ENCODE data around the gene TUBGCP2. TPM values are rescaled to one million over a fixed set of nuclear protein-coding genes. Genes with fewer than 3 reads are reported as not detected.

Gene TUBGCP2
- total RNA-seq, 1 donor from 2014 or later = 66.7 TPM

DNA sequence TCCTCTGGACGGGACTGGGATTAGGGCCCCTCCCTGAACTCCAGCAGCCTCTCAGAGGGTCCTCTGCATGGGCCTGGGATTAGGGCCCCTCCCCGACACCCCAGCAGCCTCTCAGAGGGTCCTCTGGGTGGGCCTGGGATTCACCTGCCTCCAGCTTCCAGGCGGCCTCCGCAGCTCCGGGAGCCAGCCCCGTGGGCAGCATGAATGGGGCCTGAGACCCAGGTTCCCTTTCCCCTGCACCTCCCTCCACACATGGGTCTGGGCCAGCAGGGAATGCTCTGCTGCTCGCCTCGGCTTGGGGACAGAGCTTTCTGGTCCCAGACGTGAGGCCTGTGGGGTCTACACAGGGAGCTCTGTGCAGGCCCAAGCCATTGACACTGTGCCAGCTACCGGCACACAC is 5.5 kb downstream of the TUBGCP2 start:
- intact Hi-C loops (cut with micrococcal nuclease) = no loop called here
- peaks cover 49% of the 10 kb centered on the region for H3K36me3 Mint-ChIP-seq (ENCODE audit: low read depth)
- CTCF ChIA-PET = no interaction called here
- H3K9me3 Mint-ChIP-seq = no peaks in the 10 kb centered on the region
- POLR2A ChIA-PET = no interaction called here
- no peak overlapping the region for H3K27ac Mint-ChIP-seq
- H3K4me3 Mint-ChIP-seq = no peak overlapping the region
- DNase-seq (no peak), ATAC-seq (ENCODE audit: low read depth) (no peak)
- H3K27me3 Mint-ChIP-seq = no peaks in the 10 kb centered on the region
- peaks cover 35% of the 10 kb centered on the region for H3K4me1 Mint-ChIP-seq
- TF ChIP-seq, protein P1, sequence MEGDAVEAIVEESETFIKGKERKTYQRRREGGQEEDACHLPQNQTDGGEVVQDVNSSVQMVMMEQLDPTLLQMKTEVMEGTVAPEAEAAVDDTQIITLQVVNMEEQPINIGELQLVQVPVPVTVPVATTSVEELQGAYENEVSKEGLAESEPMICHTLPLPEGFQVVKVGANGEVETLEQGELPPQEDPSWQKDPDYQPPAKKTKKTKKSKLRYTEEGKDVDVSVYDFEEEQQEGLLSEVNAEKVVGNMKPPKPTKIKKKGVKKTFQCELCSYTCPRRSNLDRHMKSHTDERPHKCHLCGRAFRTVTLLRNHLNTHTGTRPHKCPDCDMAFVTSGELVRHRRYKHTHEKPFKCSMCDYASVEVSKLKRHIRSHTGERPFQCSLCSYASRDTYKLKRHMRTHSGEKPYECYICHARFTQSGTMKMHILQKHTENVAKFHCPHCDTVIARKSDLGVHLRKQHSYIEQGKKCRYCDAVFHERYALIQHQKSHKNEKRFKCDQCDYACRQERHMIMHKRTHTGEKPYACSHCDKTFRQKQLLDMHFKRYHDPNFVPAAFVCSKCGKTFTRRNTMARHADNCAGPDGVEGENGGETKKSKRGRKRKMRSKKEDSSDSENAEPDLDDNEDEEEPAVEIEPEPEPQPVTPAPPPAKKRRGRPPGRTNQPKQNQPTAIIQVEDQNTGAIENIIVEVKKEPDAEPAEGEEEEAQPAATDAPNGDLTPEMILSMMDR (IDR thresholded peaks at IDR 0.05) = no peak

DNA sequence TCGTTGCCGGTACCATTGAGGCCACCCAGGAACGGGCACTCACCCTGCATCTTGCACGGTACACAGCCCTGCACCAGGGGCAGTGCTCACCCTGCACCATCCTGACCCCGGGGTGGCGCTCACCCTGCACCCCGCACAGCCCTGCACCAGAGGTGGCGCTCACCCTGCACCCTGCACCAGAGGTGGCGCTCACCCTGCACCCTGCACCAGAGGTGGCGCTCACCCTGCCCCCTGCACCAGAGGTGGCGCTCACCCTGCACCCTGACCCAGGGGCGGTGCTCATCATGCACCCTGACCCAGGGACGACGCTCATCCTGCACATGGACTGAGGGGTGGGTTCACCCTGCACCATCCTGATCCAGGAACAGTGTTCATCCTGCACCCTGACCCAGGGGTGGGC is 6.4 kb downstream of the TUBGCP2 start:
- intact Hi-C loops (cut with micrococcal nuclease) = no loop called here
- no peaks in the 10 kb centered on the region for H3K9me3 Mint-ChIP-seq
- POLR2A ChIA-PET = interaction anchor here (0.6 kb wide), 1 partner anchor 34 kb away, joined by 4 read pairs; the partner anchor contains the start of gene CALY
- TF ChIP-seq, protein P1 (IDR thresholded peaks at IDR 0.05) = no peak
- H3K4me3 Mint-ChIP-seq = no peak overlapping the region
- no peaks in the 10 kb centered on the region for H3K27me3 Mint-ChIP-seq
- no peak overlapping the region for H3K27ac Mint-ChIP-seq
- H3K4me1 Mint-ChIP-seq = peaks cover 27% of the 10 kb centered on the region
- H3K36me3 Mint-ChIP-seq (ENCODE audit: low read depth) = peaks cover 53% of the 10 kb centered on the region
- ATAC-seq (ENCODE audit: low read depth) = no peak
- no peak for DNase-seq
- CTCF ChIA-PET = no interaction called here

DNA sequence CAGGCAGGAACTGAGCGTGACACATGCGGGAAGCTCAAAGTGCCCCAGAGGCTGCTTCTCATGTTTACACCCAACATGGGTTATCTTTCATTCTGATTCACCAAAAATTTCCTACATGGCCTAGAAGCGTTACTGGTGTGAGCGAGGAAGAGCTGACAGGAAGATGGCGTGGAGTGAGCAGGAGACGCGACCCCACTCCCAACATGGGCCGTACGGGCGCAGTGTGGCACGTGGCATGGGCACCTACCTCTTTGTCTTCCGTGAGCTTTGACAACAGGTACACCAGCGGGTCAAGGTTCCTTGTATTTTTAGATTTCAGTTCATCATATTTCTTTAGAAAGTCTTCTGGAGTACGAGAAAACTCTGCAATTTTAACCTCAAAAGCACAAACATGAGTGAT is 8.9 kb downstream of the TUBGCP2 start:
- intact Hi-C loops (cut with micrococcal nuclease) = no loop called here
- Mint-ChIP-seq H3K27ac (no peak overlapping the region), H3K9me3 (no peaks in the 10 kb centered on the region), H3K27me3 (no peaks in the 10 kb centered on the region), H3K4me3 (no peak overlapping the region), H3K36me3 (ENCODE audit: low read depth) (peaks cover 71% of the 10 kb centered on the region), H3K4me1 (peaks cover 5% of the 10 kb centered on the region)
- POLR2A ChIA-PET = no interaction called here
- no peak for ATAC-seq (ENCODE audit: low read depth)
- TF ChIP-seq, protein P1 (IDR thresholded peaks at IDR 0.05) = no peak
- CTCF ChIA-PET = no interaction called here
- DNase-seq = no peak

DNA sequence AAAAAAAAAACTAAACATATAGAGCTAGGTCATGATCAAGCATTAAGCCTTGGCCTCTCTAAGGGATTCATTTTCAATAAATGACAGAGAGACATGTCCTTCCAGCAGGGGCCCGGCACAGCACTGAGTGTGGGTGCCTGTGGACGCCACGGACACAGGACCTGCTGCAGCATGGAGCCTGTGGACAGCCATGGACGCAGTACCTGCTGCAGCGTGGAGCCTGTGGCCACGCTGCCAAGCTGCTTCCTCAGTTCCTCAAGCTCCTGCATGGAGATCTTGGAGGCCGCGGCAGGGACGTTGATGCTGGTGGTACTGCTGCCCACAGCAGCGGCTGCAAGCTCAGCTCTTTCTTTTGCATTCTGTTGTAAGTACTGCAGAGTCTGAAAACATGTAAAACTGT is 9.4 kb downstream of the TUBGCP2 start:
- peaks cover 74% of the 10 kb centered on the region for H3K36me3 Mint-ChIP-seq (ENCODE audit: low read depth)
- no peak for ATAC-seq (ENCODE audit: low read depth)
- H3K4me1 Mint-ChIP-seq = peaks cover 3% of the 10 kb centered on the region
- CTCF ChIA-PET = no interaction called here
- H3K27me3 Mint-ChIP-seq = no peaks in the 10 kb centered on the region
- intact Hi-C loops (cut with micrococcal nuclease) = no loop called here
- H3K4me3 Mint-ChIP-seq = no peak overlapping the region
- POLR2A ChIA-PET = no interaction called here
- TF ChIP-seq, protein P1 (IDR thresholded peaks at IDR 0.05) = no peak
- no peak overlapping the region for H3K27ac Mint-ChIP-seq
- no peaks in the 10 kb centered on the region for H3K9me3 Mint-ChIP-seq
- no peak for DNase-seq

DNA sequence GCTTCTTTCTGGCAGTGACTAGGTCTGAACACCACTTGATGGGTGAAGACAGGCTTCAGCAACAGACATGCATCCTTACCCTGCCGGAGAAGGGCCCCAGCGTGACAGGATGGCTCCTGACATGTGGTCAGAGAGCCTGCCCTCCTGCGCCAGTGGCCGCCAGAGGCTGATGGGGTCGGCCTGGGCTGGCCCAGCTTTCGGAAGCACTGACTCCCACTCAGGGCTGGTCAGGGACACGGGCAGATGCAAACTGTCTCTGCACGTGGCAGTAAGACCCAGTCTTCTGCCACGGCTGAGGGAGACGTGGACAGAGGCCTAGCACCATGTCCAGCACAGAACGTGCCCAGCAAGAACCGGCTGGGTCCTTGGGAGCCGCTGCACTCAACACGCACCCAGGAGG is 10.2 kb downstream of the TUBGCP2 start:
- ChIA-PET POLR2A (no interaction called here), CTCF (no interaction called here)
- Mint-ChIP-seq H3K4me3 (no peak overlapping the region), H3K36me3 (ENCODE audit: low read depth) (peaks cover 80% of the 10 kb centered on the region), H3K27ac (no peak overlapping the region), H3K9me3 (no peaks in the 10 kb centered on the region), H3K4me1 (peaks cover 2% of the 10 kb centered on the region), H3K27me3 (no peaks in the 10 kb centered on the region)
- TF ChIP-seq, protein P1 (IDR thresholded peaks at IDR 0.05) = no peak
- intact Hi-C loops (cut with micrococcal nuclease) = no loop called here
- ATAC-seq (ENCODE audit: low read depth) = no peak
- no peak for DNase-seq
